Amniotic epithelial cell (primary cell): Measurements from ENCODE around the gene OSBPL3.
"Not testable (repeated sequence)": the region's sequence is repeated elsewhere in the genome, so short reads cannot be mapped to it uniquely, and the experiment has no call there.

Experiments
- DNase-seq: peaks from one replicate; pipeline ENCODE4 v3.0.0-alpha.2; 2010; ENCODE audit warnings: low read depth

Gene OSBPL3

GRCh38 chr7:24917510-24918239 lies 62.3 kb downstream of the OSBPL3 start:
- peak; percentile 73 for DNase-seq

GRCh38 chr7:24916463-24917040 lies 63.4 kb downstream of the OSBPL3 start:
- peak; percentile 66 for DNase-seq

GRCh38 chr7:24914465-24914859 lies 65.5 kb downstream of the OSBPL3 start:
- DNase-seq: no peak

DNA sequence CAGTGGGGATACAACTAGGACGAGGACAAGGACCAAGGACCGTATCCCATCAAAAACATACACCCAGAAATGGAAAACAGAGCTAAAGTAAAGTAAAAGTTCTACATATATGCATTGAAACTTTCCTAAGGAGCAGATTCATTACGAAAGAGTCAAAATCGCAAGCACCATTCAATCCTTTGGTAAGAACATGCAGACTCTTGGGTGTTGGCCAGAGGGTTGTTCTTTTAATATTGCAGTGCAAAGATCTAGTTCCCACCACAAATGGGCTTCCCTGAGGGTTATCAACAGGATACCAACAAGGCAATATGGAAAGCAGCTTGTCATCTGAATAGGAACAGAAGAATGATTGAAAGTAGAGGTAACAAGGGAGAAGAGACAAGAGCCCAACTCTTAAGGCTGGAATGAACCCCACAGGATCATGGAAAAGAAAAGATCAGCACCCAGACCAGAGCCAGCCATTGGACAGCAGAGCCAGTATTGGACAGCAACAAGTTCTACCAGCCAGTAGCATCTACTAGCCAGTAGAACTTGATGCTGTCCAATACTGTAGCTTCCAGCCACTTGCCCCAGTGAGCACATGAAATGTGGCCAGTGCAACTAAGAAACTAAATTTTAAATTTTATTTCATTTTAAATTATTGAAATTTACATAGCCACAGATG lies 66.0 kb downstream of the OSBPL3 start:
- peak; percentile 46 for DNase-seq

DNA sequence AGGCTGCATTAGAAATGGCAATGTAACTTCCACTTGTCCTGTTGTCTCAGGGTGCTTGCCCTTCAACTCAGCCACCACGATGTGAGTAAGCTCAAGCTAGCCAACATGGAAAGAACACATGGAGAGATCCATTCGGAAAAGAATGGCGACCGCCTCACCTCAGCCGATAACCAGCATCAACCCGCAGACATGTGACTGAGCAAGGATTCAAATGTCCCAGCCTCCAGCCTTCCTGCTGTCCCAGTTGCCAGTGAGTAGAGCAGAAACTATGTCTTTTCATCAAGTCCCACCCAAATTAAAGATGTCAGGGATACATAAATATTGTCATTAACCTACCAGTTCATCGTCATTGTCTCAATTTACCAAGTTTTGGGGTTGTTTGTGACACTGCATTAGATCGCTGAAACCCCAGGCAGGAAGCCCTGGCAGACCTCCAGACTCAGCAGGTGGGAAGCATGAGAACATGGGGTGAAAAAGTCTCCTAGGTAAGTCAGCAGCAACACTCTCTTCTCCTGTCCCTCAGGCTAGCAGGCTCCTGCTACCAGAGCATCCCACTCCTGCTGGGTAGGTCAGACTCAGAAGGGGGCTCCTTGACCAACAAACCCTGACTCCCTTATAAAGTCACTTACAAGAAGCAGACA lies 67.0 kb downstream of the OSBPL3 start:
- DNase-seq: no peak

- no peak for DNase-seq
Observed at GRCh38 chr7:24912424-24912823, 67.6 kb downstream of the OSBPL3 start.

- no peak for DNase-seq
Observed at GRCh38 chr7:24911213-24911603, 68.8 kb downstream of the OSBPL3 start.

- DNase-seq: no peak
Observed at GRCh38 chr7:24910551-24911212, 69.3 kb downstream of the OSBPL3 start.

DNA sequence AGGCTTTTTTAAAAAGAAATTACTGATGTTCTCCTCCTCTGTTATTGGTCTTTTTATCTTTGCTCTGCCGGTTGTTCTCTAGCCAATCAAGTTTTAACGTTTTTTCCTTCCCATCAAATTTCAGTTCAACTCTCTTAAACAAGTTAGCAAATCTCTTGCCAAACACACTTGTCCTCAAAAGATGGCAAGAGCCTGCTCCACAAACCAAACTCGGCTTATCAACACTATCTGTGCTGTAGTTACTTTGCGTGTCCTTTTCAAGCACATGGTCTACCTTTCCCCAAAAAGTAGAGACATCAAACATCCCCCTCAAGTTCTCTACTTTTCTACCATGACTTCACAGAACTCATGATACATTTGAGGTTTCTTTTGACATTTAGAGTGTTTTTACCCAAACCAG lies 71.3 kb downstream of the OSBPL3 start:
- DNase-seq: no peak

DNA sequence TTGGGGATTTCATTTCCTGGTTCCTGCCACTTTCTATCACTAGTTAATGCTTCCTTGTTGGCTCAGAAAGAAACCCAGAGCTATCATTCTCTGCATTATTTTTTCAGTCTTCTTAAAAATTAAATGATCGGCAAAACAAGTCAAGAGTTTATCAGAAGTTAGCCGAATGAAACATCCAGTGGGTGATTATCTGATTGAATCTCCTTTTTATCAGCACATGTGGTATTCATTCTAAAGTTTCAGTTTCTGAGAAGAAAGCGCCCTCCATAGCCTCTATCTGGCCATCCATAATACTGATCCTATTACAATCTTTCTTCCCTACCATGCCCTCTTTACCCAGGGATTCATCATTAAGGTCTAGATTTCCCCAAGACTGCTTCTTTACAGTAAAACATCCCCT lies 71.8 kb downstream of the OSBPL3 start:
- DNase-seq: no peak

DNA sequence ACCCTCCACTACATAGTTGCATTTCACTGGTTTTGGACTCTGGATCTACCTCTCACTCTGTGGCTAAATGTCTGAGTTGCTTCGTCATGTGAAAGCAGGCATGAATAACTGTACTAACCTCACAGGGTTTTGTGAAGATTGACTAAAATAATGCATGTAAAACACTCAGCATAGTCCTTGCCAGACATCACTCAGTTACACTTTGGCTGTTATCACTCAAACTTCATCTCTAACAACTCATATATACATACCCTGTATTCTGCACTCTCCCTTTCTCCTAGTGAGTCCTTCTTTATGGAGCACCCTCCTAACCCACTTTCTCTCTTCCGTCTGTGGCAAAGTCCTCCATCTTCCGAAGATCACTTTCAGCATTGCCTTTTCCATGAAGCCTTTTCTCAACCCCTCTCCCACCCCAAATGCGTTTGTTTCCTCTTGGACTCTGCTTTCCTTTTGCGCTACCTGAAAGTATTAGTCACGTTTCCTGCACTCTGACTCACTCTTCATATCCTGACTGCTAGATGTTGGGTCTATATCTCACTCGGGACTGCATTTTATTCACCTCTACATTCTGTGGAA lies 72.6 kb downstream of the OSBPL3 start:
- peak; percentile 55 for DNase-seq

DNA sequence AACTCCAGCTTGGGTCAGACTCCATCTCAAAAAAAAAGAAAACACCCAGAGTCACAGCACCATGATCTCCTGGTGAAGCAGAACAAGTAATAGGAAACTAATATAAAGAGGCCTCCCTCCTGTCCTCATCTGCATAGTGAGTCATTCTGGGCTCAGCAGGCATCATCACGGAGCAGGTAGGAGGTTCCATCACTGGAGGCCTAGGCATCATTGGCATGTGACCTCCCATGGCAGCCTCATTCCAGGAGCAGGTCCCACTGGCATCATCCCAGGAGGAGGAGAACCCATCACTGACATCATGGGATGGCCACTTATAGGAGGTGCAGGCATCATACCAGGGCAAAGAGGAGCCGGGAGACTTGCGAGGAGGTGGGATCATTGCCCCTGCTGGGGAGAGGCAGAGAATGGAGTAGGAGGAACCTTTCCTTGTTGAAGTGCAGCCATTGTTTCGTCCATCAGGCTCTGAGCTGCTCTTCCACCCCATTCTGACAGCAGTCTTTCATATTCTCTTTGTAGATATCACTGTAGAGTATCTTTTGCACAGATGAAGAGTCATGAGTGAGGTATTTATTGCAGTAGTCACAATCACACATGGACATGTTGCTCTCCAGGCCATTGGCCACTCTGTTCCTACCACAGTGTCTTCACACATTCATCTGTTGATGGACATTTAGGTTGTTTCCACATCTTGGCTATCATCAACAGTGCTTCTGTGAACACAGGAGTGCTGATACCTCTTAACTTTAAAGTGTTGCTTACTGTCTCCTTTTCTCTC lies 73.8 kb downstream of the OSBPL3 start:
- peak; percentile 37 for DNase-seq

GRCh38 chr7:24903992-24904391 lies 76.0 kb downstream of the OSBPL3 start:
- DNase-seq: not testable (repeated sequence)

- no peak for DNase-seq
Observed at GRCh38 chr7:24903559-24903958, 76.4 kb downstream of the OSBPL3 start.

- no peak for DNase-seq
Observed at GRCh38 chr7:24902931-24903330, 77.0 kb downstream of the OSBPL3 start.

DNA sequence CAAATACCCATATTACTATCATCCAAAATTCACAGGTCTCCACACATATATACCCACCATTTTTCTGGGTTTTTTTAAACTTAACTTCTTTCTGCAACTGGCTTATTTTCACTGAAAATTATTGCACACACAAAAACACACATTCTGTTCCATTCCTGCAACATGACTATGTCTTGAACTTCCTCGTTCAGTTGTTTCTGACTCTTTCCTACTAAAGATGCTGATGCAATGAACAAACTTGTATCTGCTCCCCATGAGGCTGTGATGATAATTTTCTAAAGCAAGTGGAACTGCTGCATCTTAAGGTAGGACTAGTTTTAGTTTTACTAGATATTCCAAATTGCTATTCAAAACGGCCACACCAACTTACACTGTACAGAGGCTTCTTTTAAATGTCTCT lies 77.7 kb downstream of the OSBPL3 start:
- peak; percentile 71 for DNase-seq

GRCh38 chr7:24899905-24900304 lies 80.1 kb downstream of the OSBPL3 start:
- no peak for DNase-seq

DNA sequence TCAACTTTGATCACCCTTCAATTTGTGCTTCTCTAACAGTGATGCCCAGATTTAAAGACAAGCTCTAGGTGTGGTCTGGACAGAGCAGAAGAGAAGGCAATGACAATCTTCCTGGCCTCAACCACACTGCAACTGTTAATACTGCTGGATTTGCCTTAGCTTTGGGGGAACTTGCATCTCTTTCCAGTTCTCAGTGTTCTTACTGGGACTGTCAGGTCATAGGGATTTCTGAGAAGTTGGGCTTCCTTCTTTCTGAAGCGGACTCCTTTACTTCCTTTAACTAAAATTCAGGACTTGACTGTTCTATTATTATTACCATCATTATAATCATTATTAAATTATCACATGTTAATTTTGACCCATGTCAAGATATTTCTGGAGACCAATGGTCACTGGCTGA lies 80.8 kb downstream of the OSBPL3 start:
- DNase-seq: no peak

DNA sequence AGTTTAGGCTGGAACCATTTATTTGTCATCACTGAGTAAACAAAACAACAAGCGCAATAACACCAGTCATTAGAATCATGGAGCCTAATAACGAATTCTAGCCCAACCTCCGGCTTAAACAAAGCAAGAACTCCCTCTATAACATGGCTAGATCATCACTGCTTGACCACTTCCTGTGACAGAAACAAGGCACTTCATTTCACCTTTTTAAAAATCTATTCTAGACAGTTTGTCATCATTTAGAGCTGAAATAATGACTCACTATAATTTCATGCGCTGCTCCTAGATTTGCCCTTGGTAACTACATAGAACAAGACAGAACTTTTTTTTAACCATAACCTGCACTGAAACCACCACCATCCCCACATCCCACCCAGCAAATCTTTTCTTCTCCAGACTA lies 81.3 kb downstream of the OSBPL3 start:
- DNase-seq: peak; percentile 36

DNA sequence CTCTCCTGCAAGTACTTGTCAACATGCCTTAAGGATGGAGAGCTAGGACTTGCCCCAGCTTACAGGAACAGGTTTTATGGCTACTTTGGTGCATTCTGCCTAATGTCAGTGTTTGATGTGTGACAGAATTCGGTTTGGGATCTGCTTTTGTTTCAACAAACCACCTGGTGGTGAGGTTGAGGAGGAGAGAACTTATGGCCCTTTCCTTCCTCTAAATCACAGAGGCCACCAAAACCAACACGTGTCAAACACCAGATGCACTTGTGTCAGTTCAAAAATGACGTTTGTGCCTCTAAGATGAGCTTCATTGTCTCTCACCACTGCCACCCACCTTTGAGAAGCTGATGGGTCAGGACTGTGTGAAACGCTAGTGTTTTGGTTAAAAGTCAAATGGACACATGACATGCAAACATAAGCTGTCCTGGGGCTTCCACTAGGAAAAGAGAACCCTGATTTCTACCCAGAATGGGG lies 83.9 kb downstream of the OSBPL3 start:
- DNase-seq: no peak
